ENCODE results near the gene ARRB1. TPM values are rescaled to one million over a fixed set of nuclear protein-coding genes. Genes with fewer than 3 reads are reported as not detected.
"Not testable (repeated sequence)": the region's sequence is repeated elsewhere in the genome, so short reads cannot be mapped to it uniquely, and the experiment has no call there.

The ARRB1 gene
- total RNA-seq, 1 donor from 2014 or later: 60.3 TPM

DNA sequence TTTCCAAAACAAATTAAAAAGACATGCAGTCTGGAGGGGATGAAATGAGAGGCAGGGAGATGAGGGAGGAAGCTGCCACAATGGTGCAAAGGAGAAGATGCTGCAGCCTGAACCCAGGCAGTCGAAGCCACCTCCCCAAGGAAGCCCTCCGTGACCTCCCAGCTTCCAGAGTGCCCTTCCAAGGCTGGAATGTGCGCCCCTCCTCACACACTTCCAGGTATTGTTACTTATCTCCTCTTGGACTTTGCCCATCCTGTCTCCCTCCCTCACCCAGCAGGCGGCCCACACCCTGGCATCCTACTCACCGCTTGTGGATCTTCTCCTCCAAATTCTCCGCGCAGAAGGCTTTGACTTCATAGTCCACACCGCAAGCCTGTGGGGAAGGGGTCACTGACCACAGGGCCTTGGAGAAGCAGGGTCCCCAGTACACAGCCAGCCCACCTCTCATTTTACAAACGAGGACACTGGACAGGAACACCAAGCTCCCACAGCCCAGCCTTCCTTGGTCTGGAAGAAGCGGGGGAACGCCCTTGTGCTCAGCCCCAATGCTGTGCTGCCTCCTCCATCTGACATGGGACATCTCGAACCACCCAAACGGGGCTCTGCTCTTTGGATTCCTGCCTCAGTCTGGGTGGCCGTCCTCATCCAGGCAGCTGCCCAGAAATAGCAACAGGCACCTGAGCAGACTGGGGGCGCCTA is 70.5 kb downstream of the ARRB1 start:
- FAIRE-seq (no peak), DNase-seq (ENCODE audit: low spot score in 2 of 2) (no peak)

DNA sequence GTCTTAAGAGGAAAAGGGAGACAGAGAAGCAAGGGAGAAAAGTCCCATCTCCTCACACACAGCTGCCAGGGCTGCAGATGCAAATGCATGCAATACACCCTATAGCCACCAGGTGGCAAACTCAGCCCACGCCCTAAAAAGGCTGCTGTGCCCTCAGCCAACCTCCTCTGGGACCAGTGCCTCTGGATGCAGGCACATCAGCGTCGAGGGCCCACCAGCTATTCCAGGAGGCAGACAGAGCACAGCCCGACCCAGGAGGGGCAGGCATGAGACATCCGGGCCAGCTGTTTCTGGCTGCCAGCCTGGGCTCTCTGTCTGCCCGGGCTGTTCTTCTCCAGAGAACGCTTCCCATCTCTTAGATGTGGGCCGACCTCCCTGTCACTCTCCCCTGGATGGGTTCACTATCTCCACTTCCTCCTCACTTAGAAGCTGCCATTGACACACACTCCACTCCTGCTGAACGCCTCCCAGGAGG is 71.2 kb downstream of the ARRB1 start:
- FAIRE-seq (no peak), DNase-seq (ENCODE audit: low spot score in 2 of 2) (peak; percentile 79 to 90)

DNA sequence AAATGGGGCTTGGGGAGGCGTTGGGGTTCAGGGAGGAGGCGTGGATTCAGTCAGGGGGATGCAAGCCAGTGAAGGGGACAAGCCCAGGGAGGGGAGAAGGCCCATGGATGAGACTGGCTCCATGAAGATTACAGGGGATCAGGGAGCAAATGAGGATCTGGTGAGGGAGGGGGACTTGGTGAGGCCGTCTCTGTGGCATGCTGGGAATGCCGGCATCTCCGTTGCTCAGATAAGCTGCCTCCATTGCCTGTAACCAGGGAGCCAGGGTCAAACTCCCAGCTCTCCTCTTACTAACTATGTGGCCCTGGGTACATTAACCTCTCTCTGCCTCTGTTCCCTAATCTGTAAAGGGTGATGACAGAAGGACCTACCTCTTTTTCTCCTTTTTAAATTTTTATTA is 72.2 kb downstream of the ARRB1 start:
- no peak for FAIRE-seq
- DNase-seq (ENCODE audit: low spot score in 2 of 2): no peak

DNA sequence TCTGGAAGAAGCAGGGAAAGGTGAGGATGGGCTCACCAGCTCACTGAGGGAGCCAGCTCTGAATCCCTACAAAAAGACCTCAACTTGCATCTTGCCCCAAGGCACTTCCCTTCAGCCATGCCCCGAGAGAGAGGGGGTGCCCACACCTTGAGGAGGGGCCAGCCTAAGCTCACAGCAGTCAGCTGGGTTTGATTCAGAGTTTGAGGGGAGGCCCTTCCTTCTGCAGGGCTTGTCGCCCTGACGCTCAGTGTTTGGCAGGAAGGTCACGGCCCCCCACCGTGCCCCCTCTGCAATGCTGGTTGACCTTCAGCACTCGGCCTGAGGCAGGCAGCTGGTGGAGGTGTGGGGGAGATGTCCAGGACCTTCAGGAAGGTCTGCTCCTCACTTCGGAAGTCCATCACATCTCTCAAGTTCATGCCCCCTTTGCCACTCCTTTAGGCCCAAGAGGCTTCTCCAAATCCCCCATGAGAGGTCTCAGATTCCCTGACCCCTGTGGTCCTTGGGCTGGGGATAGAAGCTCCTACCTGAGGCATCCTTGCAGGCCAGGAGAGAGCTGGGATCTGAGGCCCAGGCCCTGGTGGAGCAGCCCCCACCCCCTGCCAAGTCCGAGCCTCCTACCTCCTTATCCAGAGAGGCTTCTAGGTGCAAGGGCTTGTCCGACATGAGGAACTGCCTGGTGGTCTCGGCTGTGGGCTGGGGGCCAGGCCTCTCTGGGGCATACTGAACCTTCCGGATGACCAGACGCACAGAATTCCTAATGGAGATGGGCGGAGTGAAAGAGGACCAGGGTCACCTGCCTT is 73.3 kb downstream of the ARRB1 start:
- DNase-seq (ENCODE audit: low spot score in 2 of 2) (no peak), FAIRE-seq (no peak)

DNA sequence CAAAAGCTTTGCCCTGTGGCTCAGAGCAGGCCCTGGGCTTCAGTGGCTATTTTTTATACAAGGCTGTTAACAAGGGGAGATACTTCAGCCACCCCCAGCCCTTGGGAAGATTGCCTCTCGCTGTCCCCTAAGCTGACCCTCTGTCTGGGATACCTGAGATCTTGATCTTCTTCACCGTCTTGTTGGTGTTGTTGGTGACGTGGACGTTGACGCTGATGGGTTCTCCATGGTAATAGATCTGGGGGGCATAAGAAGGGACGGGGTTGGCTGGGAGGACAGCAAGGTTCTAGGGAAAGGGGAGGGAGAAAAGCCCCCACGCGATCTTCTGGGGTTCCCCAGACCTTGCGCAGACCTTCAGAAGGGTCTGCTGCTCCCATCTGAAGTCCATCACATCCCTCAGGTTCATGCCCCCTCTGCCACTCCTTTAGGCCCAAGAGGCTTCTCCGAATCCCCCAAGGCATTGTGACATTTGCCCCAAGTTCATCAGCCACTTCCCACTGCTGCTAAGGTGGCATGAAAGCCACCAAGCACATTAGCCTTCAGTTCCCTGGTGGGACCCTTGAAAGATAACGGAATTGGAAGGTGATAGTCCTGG is 74.2 kb downstream of the ARRB1 start:
- FAIRE-seq (no peak), DNase-seq (ENCODE audit: low spot score in 2 of 2) (no peak)

DNA sequence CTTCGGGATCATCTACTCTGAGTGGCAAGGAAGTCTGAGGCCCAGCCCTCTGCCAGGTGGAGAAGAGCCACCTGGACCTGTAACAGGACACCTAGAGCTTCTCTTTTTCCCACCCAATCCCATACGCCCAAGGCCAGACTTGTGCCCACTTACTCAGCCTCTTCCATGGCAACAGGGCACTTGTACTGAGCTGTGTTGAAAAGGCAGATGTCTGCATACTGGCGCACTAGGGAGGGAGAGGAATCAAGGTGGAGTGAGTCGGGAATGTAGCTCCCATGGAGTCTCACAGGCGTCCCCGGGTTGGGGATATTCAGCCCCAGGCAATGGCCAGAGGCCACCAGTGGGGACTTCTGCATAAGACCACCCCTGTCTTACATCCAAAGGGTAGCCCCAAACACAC is 74.8 kb downstream of the ARRB1 start:
- FAIRE-seq (no peak), DNase-seq (ENCODE audit: low spot score in 2 of 2) (no peak)

DNA sequence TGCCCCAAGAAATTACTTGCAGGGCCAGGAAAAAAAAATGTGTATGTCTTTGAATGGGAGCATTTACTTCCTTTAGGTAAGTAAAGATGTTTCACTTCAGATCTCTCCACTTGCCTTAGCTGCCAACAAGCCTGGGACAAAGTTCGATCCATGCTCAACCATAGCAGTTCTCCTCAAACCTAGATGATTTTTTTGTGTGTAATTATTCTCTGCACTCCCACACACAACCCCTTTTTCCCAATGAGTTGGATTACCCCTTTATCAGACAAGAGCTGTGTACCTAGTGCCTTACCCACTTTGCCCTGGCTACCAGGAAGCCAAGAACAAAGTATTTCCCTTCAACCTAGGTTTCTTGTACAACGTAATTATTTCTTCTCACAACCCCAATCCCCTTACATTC is 75.3 kb downstream of the ARRB1 start:
- DNase-seq (ENCODE audit: low spot score in 2 of 2) (no peak), FAIRE-seq (no peak)

DNA sequence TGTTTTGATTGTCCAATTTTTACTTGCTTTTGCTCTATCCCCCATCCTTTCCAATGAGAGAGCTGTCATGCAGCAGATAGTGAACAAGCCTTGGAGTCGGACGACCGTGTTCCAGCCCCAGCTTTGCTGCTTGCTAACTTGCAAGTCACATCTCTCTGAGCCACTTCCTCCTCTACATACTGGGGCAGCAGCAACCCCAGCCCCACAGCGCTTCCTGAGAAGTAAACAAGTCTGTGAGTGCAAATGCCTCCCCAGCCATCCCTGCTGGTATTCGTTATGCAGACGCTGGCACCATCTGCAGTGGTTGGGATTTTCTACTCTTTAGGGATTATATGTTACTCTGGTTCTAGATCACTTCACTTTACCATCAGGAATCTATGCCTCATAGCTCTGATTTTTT is 75.9 kb downstream of the ARRB1 start:
- FAIRE-seq (no peak), DNase-seq (ENCODE audit: low spot score in 2 of 2) (no peak)

DNA sequence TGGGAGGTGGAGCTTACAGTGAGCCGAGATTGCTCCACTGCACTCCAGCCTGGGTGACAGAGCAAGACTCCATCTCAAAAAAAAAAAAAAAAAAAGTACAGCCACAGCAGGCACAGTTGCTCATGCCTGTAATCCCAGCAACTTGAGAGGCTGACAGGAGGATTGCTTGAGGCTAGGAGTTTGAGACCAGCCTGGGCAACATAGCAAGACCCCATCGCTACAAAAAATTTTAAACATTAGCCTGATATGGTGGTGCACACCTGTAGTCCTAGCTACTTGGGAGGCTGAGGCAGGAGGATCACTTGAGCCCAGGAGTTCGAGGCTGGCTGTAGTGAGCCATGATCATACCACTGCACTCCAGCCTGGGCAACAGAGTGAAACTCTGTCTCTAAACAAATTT is 76.7 kb downstream of the ARRB1 start:
- DNase-seq (ENCODE audit: low spot score in 2 of 2); FAIRE-seq: not testable (repeated sequence)

DNA sequence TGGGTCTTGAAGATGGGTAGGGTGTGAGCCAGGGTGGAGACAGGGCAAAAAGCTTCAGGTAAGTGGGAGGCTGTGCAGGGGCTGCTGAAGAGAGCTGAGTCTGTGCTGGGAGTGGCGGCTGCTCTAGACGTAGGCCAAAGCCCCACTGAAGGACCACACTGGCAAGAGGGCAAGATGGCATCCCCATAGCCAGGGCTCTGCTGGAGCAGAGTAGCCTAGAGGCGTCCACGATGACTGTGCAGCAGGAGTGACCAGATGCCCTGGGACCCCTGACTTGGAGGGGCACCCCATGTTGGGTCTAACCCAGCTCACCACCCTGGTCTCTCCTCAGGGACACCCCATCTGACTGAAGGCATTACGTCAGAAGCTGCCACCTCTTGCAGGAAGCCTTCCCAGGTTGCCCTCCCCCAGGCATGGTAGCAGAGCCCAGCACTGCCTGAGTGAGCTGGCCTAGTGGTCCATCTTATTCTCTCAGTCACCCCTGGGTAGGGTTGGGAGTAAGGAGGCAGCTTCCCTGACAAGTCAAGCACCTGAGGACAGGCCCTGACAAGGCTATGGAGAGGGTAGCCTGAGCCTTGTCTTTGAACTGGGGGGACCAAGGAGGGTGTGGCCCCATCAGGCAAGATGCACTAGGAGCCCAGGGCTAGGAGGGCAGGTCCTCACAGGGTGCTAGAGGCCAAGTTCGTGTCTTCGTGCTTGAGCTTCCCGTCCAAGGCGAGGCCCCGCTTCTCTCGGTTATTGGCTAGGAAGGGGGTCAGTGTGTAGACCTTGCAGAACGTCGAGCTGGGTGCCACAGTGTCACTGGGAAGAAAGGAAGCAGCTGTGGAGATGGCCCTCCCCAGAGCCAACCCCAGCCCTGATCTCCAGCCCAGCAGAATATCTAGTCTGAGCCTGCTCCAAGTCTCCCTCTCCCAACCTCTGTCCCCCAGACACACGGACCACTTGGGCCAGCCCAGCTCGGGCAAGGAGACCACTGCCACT is 77.8 kb downstream of the ARRB1 start:
- DNase-seq (ENCODE audit: low spot score in 2 of 2): no peak
- no peak for FAIRE-seq

DNA sequence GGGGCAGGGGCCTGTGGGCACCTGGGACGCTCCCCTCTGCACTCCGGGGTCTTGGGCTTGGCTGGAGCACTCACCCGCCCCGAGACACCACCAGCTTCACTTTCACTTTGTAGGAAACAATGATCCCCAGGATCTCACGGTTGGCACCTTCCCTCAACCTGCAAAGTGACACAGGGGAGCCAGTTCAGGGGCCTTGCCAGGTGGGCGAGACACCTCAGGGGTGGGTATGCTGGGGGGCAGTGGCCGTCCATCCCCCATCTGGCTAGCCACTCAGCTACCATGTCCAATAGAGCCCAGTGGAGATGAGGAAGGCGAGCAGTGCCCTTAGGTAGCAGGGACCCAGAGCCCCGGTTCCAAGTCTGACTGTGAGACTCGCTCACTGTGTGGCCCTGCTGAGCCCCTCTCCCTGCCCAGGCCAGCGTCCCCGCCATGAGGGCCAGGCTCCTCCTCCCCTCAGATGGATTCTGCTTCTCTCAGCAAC is 78.6 kb downstream of the ARRB1 start:
- FAIRE-seq (no peak), DNase-seq (ENCODE audit: low spot score in 2 of 2) (no peak)

DNA sequence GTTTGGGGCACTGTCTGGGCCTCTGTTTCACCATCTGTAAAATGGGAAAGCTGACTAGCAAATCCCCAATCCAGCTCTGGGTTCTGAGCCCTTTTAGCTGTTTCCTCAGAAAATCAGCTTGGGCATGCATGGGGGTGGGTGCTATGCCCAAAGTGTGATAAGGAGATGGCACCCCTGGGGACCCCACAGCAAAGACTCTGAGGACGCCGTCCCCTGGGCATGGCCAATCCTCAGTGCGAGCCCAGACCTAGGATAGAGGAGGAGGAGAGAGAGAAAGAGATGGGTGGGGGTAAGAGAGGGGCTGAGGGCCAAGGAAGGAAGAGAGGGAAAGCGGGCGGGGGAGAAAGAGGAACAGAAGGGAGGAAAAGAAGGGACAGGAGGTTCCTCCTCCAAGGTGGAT is 79.1 kb downstream of the ARRB1 start:
- no peak for FAIRE-seq
- DNase-seq (ENCODE audit: low spot score in 2 of 2): no peak

DNA sequence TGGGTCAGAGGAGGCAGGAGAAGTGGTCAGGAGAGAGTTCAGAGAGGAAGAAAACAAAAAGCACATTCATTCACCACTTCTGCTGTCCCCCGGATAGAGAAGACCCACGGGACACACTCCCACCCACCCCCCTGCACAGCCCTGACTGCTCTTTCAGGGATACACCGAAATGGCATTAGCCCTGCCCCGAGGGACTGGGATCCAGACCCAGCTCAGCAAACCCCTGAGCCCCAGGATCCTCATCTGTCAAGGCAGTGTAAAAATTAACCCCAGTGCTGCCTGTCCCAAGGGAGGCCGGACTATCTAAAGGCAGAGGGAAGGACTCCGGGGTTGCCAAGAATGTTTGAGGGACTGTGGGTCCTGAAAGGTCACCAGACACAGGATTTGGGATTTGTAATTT is 79.7 kb downstream of the ARRB1 start:
- FAIRE-seq: no peak
- no peak for DNase-seq (ENCODE audit: low spot score in 2 of 2)

DNA sequence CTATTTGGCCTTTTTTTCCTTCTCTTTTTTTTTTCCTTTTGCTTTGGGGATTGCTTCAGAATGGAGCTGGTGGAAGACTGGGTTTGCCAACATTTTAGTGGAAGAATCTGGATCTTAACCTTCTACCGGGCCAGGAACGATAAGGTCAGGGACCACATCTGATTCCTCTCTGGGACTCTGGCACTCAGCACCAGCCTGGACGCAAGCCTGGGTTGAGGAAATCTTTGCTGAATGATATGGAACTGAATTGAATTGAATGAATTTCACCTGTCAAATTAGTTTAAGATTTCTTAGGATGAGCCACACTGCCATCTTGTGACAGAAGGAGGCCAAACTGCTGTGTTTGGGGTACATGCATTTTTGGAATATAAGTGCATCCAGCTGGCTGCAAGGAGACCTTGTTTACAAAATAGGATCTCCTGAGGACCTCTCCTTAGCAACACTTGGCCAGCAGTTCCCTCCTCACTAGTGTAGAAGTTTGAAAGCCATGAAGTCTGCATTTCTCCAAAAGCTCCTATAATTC is 80.5 kb downstream of the ARRB1 start:
- DNase-seq (ENCODE audit: low spot score in 2 of 2) (no peak), FAIRE-seq (no peak)

DNA sequence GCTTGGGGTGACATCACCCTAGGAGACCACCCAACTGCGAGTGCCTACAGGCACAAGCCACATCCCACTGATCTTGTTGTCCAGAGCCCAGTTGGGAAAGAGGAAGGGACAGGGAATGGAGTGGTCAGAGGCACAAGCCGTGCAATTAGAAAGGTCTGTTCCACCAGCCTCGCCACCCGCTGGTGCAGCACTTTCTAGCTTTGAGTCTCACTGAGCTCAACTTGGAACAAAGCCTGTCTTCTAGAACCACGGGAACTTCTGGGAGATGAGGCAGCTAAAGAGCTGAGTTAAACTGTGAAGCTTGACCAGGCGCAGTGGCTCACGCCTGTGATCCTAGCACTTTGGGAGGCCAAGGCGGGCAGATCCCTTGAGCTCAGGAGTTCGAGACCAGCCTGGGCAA is 81.6 kb downstream of the ARRB1 start:
- DNase-seq (ENCODE audit: low spot score in 2 of 2) (no peak), FAIRE-seq (no peak)

DNA sequence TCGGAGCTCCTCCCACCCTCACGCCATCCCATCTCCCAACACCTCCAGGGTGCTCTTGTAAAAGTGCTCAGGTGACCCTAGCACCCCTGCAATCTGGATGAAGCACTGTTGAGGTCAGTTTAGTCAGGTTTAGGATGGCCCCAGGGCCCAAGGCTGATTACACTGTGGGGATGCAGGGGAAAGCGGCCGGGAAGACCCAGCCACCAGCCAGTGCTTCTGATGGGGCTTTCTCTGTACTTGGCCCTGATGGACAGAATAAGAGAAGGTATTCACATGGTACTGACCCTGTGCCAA is 82.1 kb downstream of the ARRB1 start:
- no peak for FAIRE-seq
- DNase-seq (ENCODE audit: low spot score in 2 of 2): no peak

DNA sequence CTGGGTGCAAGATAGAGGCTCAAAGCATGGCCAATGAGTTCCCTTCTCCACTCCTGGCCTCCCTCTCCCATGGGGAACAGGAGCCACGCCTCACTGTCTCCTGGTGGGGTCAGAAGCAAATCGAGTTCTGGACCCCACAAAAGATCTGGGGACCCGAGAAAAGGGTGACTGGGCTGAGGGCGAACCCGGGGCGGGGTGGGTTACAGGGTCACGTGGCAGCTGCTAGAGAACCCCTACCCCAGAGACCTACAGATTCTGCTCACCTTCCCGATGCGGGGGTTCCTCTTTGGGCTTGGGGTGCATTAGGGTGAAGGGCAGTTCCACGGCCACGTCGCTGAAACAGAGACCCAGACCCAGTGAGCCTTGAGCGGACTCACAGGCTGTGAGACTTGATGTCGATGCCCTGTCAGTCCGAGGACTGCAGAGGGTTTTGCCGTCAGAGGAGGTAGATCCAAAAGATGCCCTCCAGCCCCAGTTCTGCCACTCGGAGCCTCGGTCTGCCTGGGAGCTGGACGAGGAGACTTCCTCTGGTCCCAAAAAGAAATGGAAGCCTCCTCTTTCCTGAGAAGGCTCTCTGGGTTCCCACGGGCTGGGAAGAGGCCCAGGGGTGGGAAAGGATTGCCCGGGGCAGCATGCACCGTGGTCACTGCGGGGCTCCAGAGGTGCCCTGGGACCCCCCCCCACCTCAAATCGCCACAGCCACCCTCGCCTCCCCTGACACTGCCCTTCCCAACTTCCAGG is 82.7 kb downstream of the ARRB1 start:
- no peak for DNase-seq (ENCODE audit: low spot score in 2 of 2)
- FAIRE-seq: no peak

DNA sequence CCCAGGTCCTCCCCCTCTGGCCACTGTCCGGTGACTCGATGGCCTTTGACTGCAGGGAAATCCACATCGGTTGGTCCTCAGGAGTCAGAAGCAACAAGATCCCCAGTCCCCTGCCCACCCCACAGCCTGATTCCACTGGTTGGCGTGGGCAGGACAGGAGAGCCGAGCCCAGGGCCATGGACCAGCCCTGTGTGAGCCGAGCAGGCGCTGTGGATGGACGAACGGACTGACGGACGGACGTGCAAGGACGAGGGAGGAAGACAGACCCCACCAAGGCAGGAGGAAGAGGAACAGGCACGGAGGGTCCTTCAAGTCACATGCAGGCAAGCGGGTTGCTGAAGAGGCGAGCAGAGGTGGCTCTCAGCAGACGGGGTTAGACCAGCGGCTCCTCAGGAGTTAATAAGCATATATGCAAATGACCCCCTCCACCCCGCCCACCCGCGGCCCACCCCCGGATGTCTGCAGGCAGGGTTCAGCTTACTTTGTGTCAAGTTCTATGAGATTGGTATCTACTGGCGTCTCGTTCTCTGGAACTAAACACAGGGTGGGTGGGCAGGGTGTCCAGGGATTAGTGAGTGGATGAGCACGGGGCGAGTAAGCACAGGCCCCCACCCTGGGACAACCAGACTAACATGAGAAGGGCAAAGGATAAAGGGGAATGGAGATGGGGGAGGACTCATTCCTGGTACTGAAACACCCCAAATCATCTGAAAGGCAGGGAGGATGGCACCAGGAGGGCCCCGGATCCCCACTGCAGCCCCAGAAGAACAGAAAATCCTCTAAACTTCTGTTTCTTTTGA is 84.1 kb downstream of the ARRB1 start:
- FAIRE-seq (no peak), DNase-seq (ENCODE audit: low spot score in 2 of 2) (no peak)
